H1 (cell line): ENCODE data around the gene CTNND2. TPM values are rescaled to one million over a fixed set of nuclear protein-coding genes. Genes with fewer than 3 reads are reported as not detected.

ENCODE experiments used
- CEBPB ChIP-seq: IDR thresholded peaks from 2 replicates; pipeline ENCODE4 v1.6.1; 2012; ENCODE audit warnings: low read depth, low read length
- CREB1 ChIP-seq: IDR thresholded peaks from 2 replicates; pipeline ENCODE4 v1.6.1; 2012; ENCODE audit warnings: inconsistent platforms
- POU5F1 ChIP-seq: IDR thresholded peaks from 2 replicates; pipeline ENCODE4 v1.6.1; 2011; ENCODE audit warnings: low read depth, mild to moderate bottlenecking, low read length, moderate library complexity
- SAP30 ChIP-seq: fragments of 300-600 bp; sonication (generic); IDR thresholded peaks from 2 replicates; pipeline ENCODE4 v1.7.1; 2012; ENCODE audit warnings: low read length, moderate library complexity, mild to moderate bottlenecking, inconsistent platforms; ENCODE audit not compliant: insufficient read depth, insufficient replicate concordance
- SIX5 ChIP-seq: IDR thresholded peaks from 2 replicates; pipeline ENCODE4 v1.6.1; 2011; ENCODE audit warnings: mild to moderate bottlenecking, low read depth, low read length
- SUZ12 ChIP-seq: fragments of 200-600 bp; sonication (generic); IDR thresholded peaks from 2 replicates; pipeline ENCODE4 v1.6.1; 2012; ENCODE audit warnings: mild to moderate bottlenecking, inconsistent platforms, low read length, moderate library complexity, mixed read lengths
- TEAD4 ChIP-seq: IDR thresholded peaks from 2 replicates; pipeline ENCODE4 v1.6.1; 2012; ENCODE audit warnings: low read depth, low read length, inconsistent platforms, mixed read lengths
- polyA plus RNA-seq, 7 experiments: library from polyadenylated mRNA; depleted of rRNA in 3 of 7; stranded (reverse) in 5 of 7; unstranded in 2 of 7; fragments of >200 nt in 5 of 7; fragments of 200-250 nt in 2 of 7; gene quantifications; 1 replicate in 5 of 7; 2 replicates in 1 of 7; 4 replicates in 1 of 7; pipeline versions ENCODE4 v1.2.1 to v1.2.3, GENCODE V29; 2011 to 2013; ENCODE audit warnings: missing spikeins in 2 of 7, mixed read lengths in 2 of 7
- total RNA-seq: library from RNA; stranded (reverse); fragmentation: NEBNext Ultra II Directional; extraction: Animal tissue kit (Norgen Biotek cat#: 25700); gene quantifications from 2 replicates; pipeline ENCODE4 v1.2.1, GENCODE V29; 2021

Gene CTNND2
- total and polyA plus RNA-seq, 2 of the 8 experiments (the other 6 are each of a cell fraction or from before 2014, with no cell fraction given): 7.4 to 14.2 TPM

GRCh38 chr5:11293523-11293922 lies 610.7 kb downstream of the CTNND2 start (continued):
- no peak for TF ChIP-seq SAP30
- TF ChIP-seq SIX5: no peak
- TF ChIP-seq POU5F1: no peak
- TF ChIP-seq CEBPB: no peak
- no peak for TF ChIP-seq TEAD4
- no peak for TF ChIP-seq SUZ12
- no peak for TF ChIP-seq CREB1
